Esophagus muscularis mucosa (tissue), 4 donors: ENCODE measurements around the gene VCL. TPM values are rescaled to one million over a fixed set of nuclear protein-coding genes. Genes with fewer than 3 reads are reported as not detected.
"Not testable (repeated sequence)": the region's sequence is repeated elsewhere in the genome, so short reads cannot be mapped to it uniquely, and the experiment has no call there.

Experiments used
- DNase-seq: peaks from one replicate; pipeline ENCODE4 v3.0.0-alpha.2; 2017; ENCODE audit errors: extremely low spot score
- H3K27ac ChIP-seq, 4 donors: fragments of 200-600 bp; sonication (generic); replicated peaks in 1 of 4; 1 replicate in 3 of 4; 2 replicates in 1 of 4; pipeline ENCODE4 v1.5.1; 2016 to 2019; ENCODE audit warnings: mild to moderate bottlenecking in 1 of 4
- H3K27me3 ChIP-seq, 4 donors: fragments of 200-600 bp; sonication (generic); one replicate each; pipeline versions ENCODE4 v1.5.1 to v1.6.0; 2016 to 2019
- H3K36me3 ChIP-seq, 4 donors: fragments of 200-600 bp; sonication (generic); one replicate each; pipeline ENCODE4 v1.5.1; 2016 to 2019
- H3K4me1 ChIP-seq, 4 donors: fragments of 200-600 bp; sonication (generic); one replicate each; pipeline ENCODE4 v1.5.1; 2016 to 2019
- H3K4me3 ChIP-seq, 4 donors: fragments of 200-600 bp; sonication (generic); 1 replicate in 2 of 4; 2 replicates in 2 of 4; pipeline ENCODE4 v1.5.1; 2016 to 2019; ENCODE audit warnings: mild to moderate bottlenecking in 4 of 4, moderate library complexity in 1 of 4
- H3K9me3 ChIP-seq, 4 donors: fragments of 200-600 bp; sonication (generic); 1 replicate in 3 of 4; 2 replicates in 1 of 4; pipeline ENCODE4 v1.5.1; 2016 to 2019
- CTCF ChIP-seq, 3 experiments: fragments of 200-600 bp in 2 of 3; fragments of 450-650 bp in 1 of 3; sonication (generic) in 2 of 3; IDR thresholded peaks; one replicate each; pipeline ENCODE4 v1.5.1; 2017 to 2019; ENCODE audit warnings: antibody characterized with exemption in 3 of 3, mild to moderate bottlenecking in 2 of 3, moderate library complexity in 1 of 3
- EP300 ChIP-seq: sonication (generic); formaldehyde crosslinking; IDR thresholded peaks from one replicate; pipeline ENCODE4 v1.6.1; 2017; ENCODE audit warnings: antibody characterized with exemption
- POLR2A ChIP-seq: fragments of 450-650 bp; IDR thresholded peaks from one replicate; pipeline ENCODE4 v1.6.1; 2017; ENCODE audit warnings: antibody characterized with exemption, moderate library complexity, mild to moderate bottlenecking, low read depth
- POLR2AphosphoS5 ChIP-seq, 2 donors: sonication (generic); formaldehyde crosslinking; IDR thresholded peaks; one replicate each; pipeline ENCODE4 v1.6.1; 2017; ENCODE audit warnings: antibody characterized with exemption in 2 of 2
- WGBS: methylation state at CpG from one replicate; pipeline ENCODE4 v1.1.5; 2018; 5-methylcytosine and 5-hydroxymethylcytosine counted together
- intact Hi-C: fragments of 100-400 bp; cut with DNase I; formaldehyde crosslinking; loops from one replicate; pipeline ENCODE4 v1.15.1; 2023
- total RNA-seq, 4 donors: library from RNA; depleted of rRNA; stranded (reverse); fragments of >200 nt; gene quantifications; one replicate each; pipeline versions ENCODE4 v1.1.0 to v1.2.1, GENCODE V29; 2016

VCL gene
- total RNA-seq, 4 donors from 2014 or later, result 412 to 555 (median 448) TPM

GRCh38 chr10:73998623-73998928 is 660 bp downstream of the VCL start:
- H3K27me3 ChIP-seq, result no peaks in the 10 kb centered on the region
- no peak for DNase-seq
- peak overlapping the region; percentile 82 to 93 (median 90) for H3K4me3 ChIP-seq
- H3K4me1 ChIP-seq, result peaks cover 15 to 51% (median 49%) of the 10 kb centered on the region in 4 donors
- TF ChIP-seq EP300 (no peak), POLR2AphosphoS5 (IDR thresholded peaks at IDR 0.05) (no peak)
- WGBS, result under 1% methylated on average over 20 of the region's 21 CpGs
- no peaks in the 10 kb centered on the region for H3K9me3 ChIP-seq
- H3K27ac ChIP-seq, result peak overlapping the region; percentile 95 to 97 (median 97)
- intact Hi-C loops, result loop anchor here (5.0 kb wide), 1 partner anchor 84 kb away; no protein-coding TSS in a partner anchor
- peaks cover 0 to 5% (median 0%) of the 10 kb centered on the region in 4 donors for H3K36me3 ChIP-seq

GRCh38 chr10:73998929-73999691 is 1.2 kb downstream of the VCL start:
- peak; percentile 94 for DNase-seq
- intact Hi-C loops, result loop anchor here (5.0 kb wide), 1 partner anchor 83 kb away; no protein-coding TSS in a partner anchor
- peaks cover 19 to 57% (median 54%) of the 10 kb centered on the region in 4 donors for H3K4me1 ChIP-seq

GRCh38 chr10:73999703-74000102 is 1.8 kb downstream of the VCL start:
- WGBS, result 0% methylated on average over 1 of the region's 1 CpG
- Histone ChIP-seq H3K4me1 (peaks cover 19 to 63% (median 60%) of the 10 kb centered on the region in 4 donors), H3K27ac (peak overlapping the region; percentile 95 to 97 (median 97)), H3K4me3 (peak overlapping the region; percentile 82 to 93 (median 90)), H3K27me3 (no peaks in the 10 kb centered on the region), H3K36me3 (peaks cover 0 to 5% (median 0%) of the 10 kb centered on the region in 4 donors), H3K9me3 (no peaks in the 10 kb centered on the region)
- TF ChIP-seq POLR2AphosphoS5 (IDR thresholded peaks at IDR 0.05), result no peak
- TF ChIP-seq CTCF (IDR thresholded peaks at IDR 0.05), result no peak
- no peak for TF ChIP-seq EP300
- no peak for TF ChIP-seq POLR2A
- DNase-seq, result no peak
- intact Hi-C loops, result loop anchor here (5.0 kb wide), 1 partner anchor 83 kb away; no protein-coding TSS in a partner anchor

More at GRCh38 chr10:73998929-73999691, 1.2 kb downstream of the VCL start:
- WGBS, result 0% methylated on average over 13 of the region's 14 CpGs
- Histone ChIP-seq H3K27me3 (no peaks in the 10 kb centered on the region), H3K9me3 (no peaks in the 10 kb centered on the region), H3K4me3 (peak overlapping the region; percentile 82 to 93 (median 90)), H3K36me3 (peaks cover 0 to 5% (median 0%) of the 10 kb centered on the region in 4 donors), H3K27ac (peak overlapping the region; percentile 95 to 97 (median 97))
- TF ChIP-seq CTCF (IDR thresholded peaks at IDR 0.05) (peak; percentile 36 to 70 (median 39)), POLR2A (no peak), EP300 (no peak), POLR2AphosphoS5 (IDR thresholded peaks at IDR 0.05) (peak; percentile 70 to 73)

- H3K9me3 ChIP-seq, H3K36me3 ChIP-seq, intact Hi-C loops, H3K27me3 ChIP-seq, DNase-seq: not testable (repeated sequence)
- 64% methylated on average over 11 of the region's 11 CpGs for WGBS
- Histone ChIP-seq H3K27ac (peak overlapping the region; percentile 95 to 97 (median 97)), H3K4me1 (peaks cover 19 to 68% (median 65%) of the 10 kb centered on the region in 4 donors), H3K4me3 (peak overlapping the region; percentile 82 to 93 (median 90))
Measured at GRCh38 chr10:74000244-74000643, 2.3 kb downstream of the VCL start.

- Histone ChIP-seq H3K27me3 (no peaks in the 10 kb centered on the region), H3K4me1 (peaks cover 26 to 76% (median 73%) of the 10 kb centered on the region in 4 donors), H3K36me3 (peaks cover 0 to 5% (median 0%) of the 10 kb centered on the region in 4 donors), H3K27ac (peak overlapping the region; percentile 95 to 97 (median 97)), H3K4me3 (peak overlapping the region; percentile 82 to 93 (median 90)), H3K9me3 (no peaks in the 10 kb centered on the region)
- no peak for TF ChIP-seq CTCF (IDR thresholded peaks at IDR 0.05)
- no peak for TF ChIP-seq EP300
- TF ChIP-seq POLR2AphosphoS5 (IDR thresholded peaks at IDR 0.05), result no peak
- TF ChIP-seq POLR2A, result no peak
- DNase-seq, result no peak
- 44% methylated on average over 7 of the region's 7 CpGs for WGBS
- intact Hi-C loops, result no loop called here
Measured at GRCh38 chr10:74000892-74001669, 3.2 kb downstream of the VCL start.
